GM23338 (cell line): ENCODE measurements around the gene KLC1. TPM values are rescaled to one million over a fixed set of nuclear protein-coding genes. Genes with fewer than 3 reads are reported as not detected.

Experiments used
- ATAC-seq: fragments of 200-7000 bp; cut with Tn5 transposase; 3 replicates; pipeline ENCODE4 v1.9.1; 2020
- DNase-seq: peaks from one replicate; pipeline ENCODE4 v3.0.0-alpha.2; 2015; ENCODE audit warnings: low spot score
- H2AFZ ChIP-seq: fragments of 200-600 bp; sonication (generic); 2 replicates; pipeline ENCODE4 v1.8.0; 2016; ENCODE audit warnings: antibody characterized with exemption, mild to moderate bottlenecking, moderate library complexity
- H3F3A ChIP-seq: fragments of 200-600 bp; sonication (generic); replicated peaks from 2 replicates; pipeline ENCODE4 v1.8.0; 2017; ENCODE audit warnings: antibody characterized with exemption, mixed run types, low read depth
- H3K27ac ChIP-seq: fragments of 200-600 bp; sonication (generic); 2 replicates; pipeline ENCODE4 v1.6.1; 2016; ENCODE audit warnings: low read depth
- H3K27me3 ChIP-seq: fragments of 200-600 bp; sonication (generic); 2 replicates; pipeline ENCODE4 v1.8.0; 2016; ENCODE audit warnings: mild to moderate bottlenecking, mixed run types, moderate library complexity; ENCODE audit not compliant: insufficient read depth
- H3K36me3 ChIP-seq: fragments of 200-600 bp; sonication (generic); 2 replicates; pipeline ENCODE4 v1.8.0; 2016; ENCODE audit warnings: mild to moderate bottlenecking; ENCODE audit not compliant: insufficient read depth
- H3K4me1 ChIP-seq: fragments of 200-600 bp; sonication (generic); 2 replicates; pipeline ENCODE4 v1.8.0; 2016; ENCODE audit warnings: mild to moderate bottlenecking, moderate library complexity; ENCODE audit not compliant: insufficient read depth
- H3K4me2 ChIP-seq: fragments of 200-600 bp; sonication (generic); 2 replicates; pipeline ENCODE4 v1.7.1; 2017; ENCODE audit warnings: mixed run types
- H3K4me3 ChIP-seq: fragments of 200-600 bp; sonication (generic); 2 replicates; pipeline ENCODE4 v1.6.1; 2016; ENCODE audit warnings: mixed run types
- H3K79me2 ChIP-seq: fragments of 200-600 bp; sonication (generic); replicated peaks from 2 replicates; pipeline ENCODE4 v1.8.0; 2017; ENCODE audit warnings: mild to moderate bottlenecking; ENCODE audit not compliant: insufficient read depth
- H3K9me2 ChIP-seq: fragments of 200-600 bp; sonication (generic); 2 replicates; pipeline ENCODE4 v1.8.0; 2017; ENCODE audit not compliant: insufficient read depth
- H4K20me1 ChIP-seq: fragments of 200-600 bp; sonication (generic); replicated peaks from 2 replicates; pipeline ENCODE4 v1.8.0; 2017; ENCODE audit warnings: mild to moderate bottlenecking; ENCODE audit not compliant: insufficient read depth
- H3K27ac Mint-ChIP-seq: 2 replicates; pipeline ENCODE4 v1.8.0; 2020; ENCODE audit warnings: inconsistent platforms, mild to moderate bottlenecking, moderate library complexity, mixed read lengths
- H3K27me3 Mint-ChIP-seq: 3 replicates; pipeline ENCODE4 v1.8.0; 2022; ENCODE audit warnings: low read depth, mild to moderate bottlenecking, moderate library complexity, mixed read lengths, inconsistent platforms; ENCODE audit not compliant: insufficient read depth, poor library complexity
- H3K36me3 Mint-ChIP-seq: 3 replicates; pipeline ENCODE4 v1.8.0; 2021; ENCODE audit warnings: low read depth, mild to moderate bottlenecking, inconsistent platforms, moderate library complexity, mixed read lengths
- H3K4me1 Mint-ChIP-seq: 3 replicates; pipeline ENCODE4 v1.8.0; 2020; ENCODE audit warnings: mild to moderate bottlenecking, inconsistent platforms, mixed read lengths
- H3K4me3 Mint-ChIP-seq: 3 replicates; pipeline ENCODE4 v1.8.0; 2021; ENCODE audit warnings: moderate library complexity, mild to moderate bottlenecking, inconsistent platforms, mixed read lengths
- H3K9me3 Mint-ChIP-seq: 3 replicates; pipeline ENCODE4 v1.8.0; 2020; ENCODE audit warnings: moderate library complexity, mild to moderate bottlenecking, inconsistent platforms, mixed read lengths
- NANOG ChIP-seq: IDR thresholded peaks from 2 replicates; pipeline ENCODE4 v1.6.1; 2016; ENCODE audit warnings: antibody characterized with exemption, borderline replicate concordance
- POLR2AphosphoS5 ChIP-seq: IDR thresholded peaks from 2 replicates; pipeline ENCODE4 v1.6.1; 2016; ENCODE audit warnings: antibody characterized with exemption, low read depth
- polyA plus RNA-seq: library from polyadenylated mRNA; unstranded; fragments of >200 nt; fragmentation: Nextera tagmentation; extraction: Ambion mirVana; gene quantifications from 2 replicates; pipeline ENCODE4 v1.2.1, GENCODE V29; 2016
- total RNA-seq: library from RNA; depleted of rRNA; stranded (reverse); fragments of >200 nt; shearing (Covaris generic); gene quantifications from 2 replicates; pipeline ENCODE4 v1.2.3, GENCODE V29; 2014
- TF ChIP-seq, protein P1 (sequence below): fragments of 250-450 bp; sonication (Bioruptor Pico); IDR thresholded peaks from 2 replicates; pipeline ENCODE4 v1.5.0; 2020; ENCODE audit warnings: mild to moderate bottlenecking, moderate library complexity
- TF ChIP-seq, protein P2 (sequence below): IDR thresholded peaks from one replicate; pipeline ENCODE4 v1.6.1; 2018; ENCODE audit warnings: antibody characterized with exemption; ENCODE audit not compliant: unreplicated experiment
- TF ChIP-seq, protein P3 (sequence below), 2 experiments: fragments of 200-600 bp in 1 of 2; sonication (generic) in 1 of 2; conservative IDR thresholded peaks; 2 replicates each; pipeline versions ENCODE4 v1.5.1 to v1.6.1; 2016 to 2017; ENCODE audit warnings: antibody characterized with exemption in 2 of 2, low read depth in 2 of 2, mild to moderate bottlenecking in 2 of 2, moderate library complexity in 1 of 2

KLC1 gene
- total and polyA plus RNA-seq, 2 experiments from 2014 or later: 165 to 308 TPM

DNA sequence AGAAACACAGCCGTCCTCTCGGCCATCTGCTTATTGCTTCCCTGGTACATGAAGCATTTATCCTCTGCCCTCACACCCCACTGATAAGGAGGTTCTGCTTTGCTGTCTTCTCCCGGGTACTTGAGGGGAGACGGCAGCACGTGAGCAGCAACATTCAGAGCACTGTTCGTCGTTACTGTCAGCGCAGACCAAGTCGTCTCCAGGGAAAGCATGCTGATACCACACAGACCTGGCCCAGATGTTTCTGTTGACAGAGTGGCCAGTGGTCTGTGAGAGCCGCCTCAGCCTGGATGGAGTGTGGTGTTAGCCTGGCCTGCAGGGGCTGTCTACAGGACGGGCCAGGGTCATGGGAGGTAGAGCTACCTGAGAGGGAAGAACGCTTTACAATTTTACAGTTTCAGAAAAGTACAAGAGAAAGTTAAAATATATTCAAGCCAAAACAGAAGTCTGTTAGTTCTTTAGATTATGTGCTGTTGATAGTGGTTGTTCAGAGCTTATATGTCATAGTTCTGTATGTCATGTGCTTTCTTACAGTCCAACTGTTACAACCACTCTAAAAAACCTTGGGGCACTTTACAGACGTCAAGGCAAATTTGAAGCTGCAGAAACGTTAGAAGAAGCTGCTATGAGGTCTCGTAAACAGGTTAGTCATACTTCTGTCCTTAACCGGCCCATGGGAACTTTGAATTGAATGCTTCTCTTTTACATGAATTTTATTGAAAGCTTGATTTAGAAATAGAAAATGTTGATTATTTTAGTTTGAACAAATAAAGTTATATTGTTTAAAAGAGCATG lies 48.1 kb downstream of the KLC1 start (continued):
- TF ChIP-seq, protein P1, sequence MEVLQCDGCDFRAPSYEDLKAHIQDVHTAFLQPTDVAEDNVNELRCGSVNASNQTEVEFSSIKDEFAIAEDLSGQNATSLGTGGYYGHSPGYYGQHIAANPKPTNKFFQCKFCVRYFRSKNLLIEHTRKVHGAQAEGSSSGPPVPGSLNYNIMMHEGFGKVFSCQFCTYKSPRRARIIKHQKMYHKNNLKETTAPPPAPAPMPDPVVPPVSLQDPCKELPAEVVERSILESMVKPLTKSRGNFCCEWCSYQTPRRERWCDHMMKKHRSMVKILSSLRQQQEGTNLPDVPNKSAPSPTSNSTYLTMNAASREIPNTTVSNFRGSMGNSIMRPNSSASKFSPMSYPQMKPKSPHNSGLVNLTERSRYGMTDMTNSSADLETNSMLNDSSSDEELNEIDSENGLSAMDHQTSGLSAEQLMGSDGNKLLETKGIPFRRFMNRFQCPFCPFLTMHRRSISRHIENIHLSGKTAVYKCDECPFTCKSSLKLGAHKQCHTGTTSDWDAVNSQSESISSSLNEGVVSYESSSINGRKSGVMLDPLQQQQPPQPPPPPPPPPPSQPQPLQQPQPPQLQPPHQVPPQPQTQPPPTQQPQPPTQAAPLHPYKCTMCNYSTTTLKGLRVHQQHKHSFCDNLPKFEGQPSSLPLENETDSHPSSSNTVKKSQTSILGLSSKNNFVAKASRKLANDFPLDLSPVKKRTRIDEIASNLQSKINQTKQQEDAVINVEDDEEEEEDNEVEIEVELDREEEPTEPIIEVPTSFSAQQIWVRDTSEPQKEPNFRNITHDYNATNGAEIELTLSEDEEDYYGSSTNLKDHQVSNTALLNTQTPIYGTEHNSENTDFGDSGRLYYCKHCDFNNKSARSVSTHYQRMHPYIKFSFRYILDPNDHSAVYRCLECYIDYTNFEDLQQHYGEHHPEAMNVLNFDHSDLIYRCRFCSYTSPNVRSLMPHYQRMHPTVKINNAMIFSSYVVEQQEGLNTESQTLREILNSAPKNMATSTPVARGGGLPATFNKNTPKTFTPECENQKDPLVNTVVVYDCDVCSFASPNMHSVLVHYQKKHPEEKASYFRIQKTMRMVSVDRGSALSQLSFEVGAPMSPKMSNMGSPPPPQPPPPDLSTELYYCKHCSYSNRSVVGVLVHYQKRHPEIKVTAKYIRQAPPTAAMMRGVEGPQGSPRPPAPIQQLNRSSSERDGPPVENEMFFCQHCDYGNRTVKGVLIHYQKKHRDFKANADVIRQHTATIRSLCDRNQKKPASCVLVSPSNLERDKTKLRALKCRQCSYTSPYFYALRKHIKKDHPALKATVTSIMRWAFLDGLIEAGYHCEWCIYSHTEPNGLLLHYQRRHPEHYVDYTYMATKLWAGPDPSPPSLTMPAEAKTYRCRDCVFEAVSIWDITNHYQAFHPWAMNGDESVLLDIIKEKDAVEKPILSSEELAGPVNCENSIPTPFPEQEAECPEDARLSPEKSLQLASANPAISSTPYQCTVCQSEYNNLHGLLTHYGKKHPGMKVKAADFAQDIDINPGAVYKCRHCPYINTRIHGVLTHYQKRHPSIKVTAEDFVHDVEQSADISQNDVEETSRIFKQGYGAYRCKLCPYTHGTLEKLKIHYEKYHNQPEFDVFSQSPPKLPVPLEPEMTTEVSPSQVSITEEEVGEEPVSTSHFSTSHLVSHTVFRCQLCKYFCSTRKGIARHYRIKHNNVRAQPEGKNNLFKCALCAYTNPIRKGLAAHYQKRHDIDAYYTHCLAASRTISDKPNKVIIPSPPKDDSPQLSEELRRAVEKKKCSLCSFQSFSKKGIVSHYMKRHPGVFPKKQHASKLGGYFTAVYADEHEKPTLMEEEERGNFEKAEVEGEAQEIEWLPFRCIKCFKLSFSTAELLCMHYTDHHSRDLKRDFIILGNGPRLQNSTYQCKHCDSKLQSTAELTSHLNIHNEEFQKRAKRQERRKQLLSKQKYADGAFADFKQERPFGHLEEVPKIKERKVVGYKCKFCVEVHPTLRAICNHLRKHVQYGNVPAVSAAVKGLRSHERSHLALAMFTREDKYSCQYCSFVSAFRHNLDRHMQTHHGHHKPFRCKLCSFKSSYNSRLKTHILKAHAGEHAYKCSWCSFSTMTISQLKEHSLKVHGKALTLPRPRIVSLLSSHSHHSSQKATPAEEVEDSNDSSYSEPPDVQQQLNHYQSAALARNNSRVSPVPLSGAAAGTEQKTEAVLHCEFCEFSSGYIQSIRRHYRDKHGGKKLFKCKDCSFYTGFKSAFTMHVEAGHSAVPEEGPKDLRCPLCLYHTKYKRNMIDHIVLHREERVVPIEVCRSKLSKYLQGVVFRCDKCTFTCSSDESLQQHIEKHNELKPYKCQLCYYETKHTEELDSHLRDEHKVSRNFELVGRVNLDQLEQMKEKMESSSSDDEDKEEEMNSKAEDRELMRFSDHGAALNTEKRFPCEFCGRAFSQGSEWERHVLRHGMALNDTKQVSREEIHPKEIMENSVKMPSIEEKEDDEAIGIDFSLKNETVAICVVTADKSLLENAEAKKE (CRISPR knock-in tag): no peak
- no peak for TF ChIP-seq POLR2AphosphoS5
- TF ChIP-seq, protein P2, sequence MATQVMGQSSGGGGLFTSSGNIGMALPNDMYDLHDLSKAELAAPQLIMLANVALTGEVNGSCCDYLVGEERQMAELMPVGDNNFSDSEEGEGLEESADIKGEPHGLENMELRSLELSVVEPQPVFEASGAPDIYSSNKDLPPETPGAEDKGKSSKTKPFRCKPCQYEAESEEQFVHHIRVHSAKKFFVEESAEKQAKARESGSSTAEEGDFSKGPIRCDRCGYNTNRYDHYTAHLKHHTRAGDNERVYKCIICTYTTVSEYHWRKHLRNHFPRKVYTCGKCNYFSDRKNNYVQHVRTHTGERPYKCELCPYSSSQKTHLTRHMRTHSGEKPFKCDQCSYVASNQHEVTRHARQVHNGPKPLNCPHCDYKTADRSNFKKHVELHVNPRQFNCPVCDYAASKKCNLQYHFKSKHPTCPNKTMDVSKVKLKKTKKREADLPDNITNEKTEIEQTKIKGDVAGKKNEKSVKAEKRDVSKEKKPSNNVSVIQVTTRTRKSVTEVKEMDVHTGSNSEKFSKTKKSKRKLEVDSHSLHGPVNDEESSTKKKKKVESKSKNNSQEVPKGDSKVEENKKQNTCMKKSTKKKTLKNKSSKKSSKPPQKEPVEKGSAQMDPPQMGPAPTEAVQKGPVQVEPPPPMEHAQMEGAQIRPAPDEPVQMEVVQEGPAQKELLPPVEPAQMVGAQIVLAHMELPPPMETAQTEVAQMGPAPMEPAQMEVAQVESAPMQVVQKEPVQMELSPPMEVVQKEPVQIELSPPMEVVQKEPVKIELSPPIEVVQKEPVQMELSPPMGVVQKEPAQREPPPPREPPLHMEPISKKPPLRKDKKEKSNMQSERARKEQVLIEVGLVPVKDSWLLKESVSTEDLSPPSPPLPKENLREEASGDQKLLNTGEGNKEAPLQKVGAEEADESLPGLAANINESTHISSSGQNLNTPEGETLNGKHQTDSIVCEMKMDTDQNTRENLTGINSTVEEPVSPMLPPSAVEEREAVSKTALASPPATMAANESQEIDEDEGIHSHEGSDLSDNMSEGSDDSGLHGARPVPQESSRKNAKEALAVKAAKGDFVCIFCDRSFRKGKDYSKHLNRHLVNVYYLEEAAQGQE: no peak

DNA sequence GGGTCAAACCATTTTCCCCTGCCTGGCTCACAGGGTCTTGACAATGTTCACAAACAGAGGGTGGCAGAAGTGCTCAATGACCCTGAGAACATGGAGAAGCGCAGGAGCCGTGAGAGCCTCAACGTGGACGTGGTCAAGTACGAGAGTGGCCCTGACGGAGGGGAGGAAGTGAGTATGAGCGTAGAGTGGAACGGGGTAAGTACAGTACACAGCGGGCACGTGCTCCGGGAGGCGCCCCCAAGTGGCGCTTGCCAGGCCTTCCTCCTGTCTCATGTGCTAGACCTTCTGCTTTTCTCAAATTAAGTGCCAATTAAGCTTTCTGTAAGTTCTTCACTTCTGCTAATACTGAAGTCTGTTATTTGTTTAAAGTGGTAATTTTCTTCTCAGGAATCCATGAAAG lies 50.3 kb downstream of the KLC1 start:
- Mint-ChIP-seq H3K4me3 (no peak overlapping the region), H3K27ac (no peak overlapping the region), H3K27me3 (peaks cover 11% of the 10 kb centered on the region), H3K36me3 (peaks cover 73% of the 10 kb centered on the region), H3K9me3 (no peaks in the 10 kb centered on the region; the same call in 2 of the 3 replicates), H3K4me1 (no peaks in the 10 kb centered on the region)
- Histone ChIP-seq H3F3A (peaks cover 18% of the 10 kb centered on the region), H3K27ac (no peak overlapping the region), H3K9me2 (no peaks in the 10 kb centered on the region), H3K79me2 (0 out of 2 replicates have a peak, but pooled peaks cover 8% of the 10 kb centered on the region), H3K4me3 (no peak overlapping the region), H3K4me2 (no peak overlapping the region), H3K36me3 (peaks cover 71% of the 10 kb centered on the region), H3K27me3 (no peaks in the 10 kb centered on the region), H3K4me1 (no peaks in the 10 kb centered on the region), H2AFZ (no peak overlapping the region), H4K20me1 (peaks cover 29% of the 10 kb centered on the region)
- TF ChIP-seq, protein P3, sequence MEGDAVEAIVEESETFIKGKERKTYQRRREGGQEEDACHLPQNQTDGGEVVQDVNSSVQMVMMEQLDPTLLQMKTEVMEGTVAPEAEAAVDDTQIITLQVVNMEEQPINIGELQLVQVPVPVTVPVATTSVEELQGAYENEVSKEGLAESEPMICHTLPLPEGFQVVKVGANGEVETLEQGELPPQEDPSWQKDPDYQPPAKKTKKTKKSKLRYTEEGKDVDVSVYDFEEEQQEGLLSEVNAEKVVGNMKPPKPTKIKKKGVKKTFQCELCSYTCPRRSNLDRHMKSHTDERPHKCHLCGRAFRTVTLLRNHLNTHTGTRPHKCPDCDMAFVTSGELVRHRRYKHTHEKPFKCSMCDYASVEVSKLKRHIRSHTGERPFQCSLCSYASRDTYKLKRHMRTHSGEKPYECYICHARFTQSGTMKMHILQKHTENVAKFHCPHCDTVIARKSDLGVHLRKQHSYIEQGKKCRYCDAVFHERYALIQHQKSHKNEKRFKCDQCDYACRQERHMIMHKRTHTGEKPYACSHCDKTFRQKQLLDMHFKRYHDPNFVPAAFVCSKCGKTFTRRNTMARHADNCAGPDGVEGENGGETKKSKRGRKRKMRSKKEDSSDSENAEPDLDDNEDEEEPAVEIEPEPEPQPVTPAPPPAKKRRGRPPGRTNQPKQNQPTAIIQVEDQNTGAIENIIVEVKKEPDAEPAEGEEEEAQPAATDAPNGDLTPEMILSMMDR (conservative IDR thresholded peaks at IDR 0.05; ENCODE audit: low read depth in 2 of 2): peak; percentile 65 to 69
- TF ChIP-seq NANOG: no peak
- ATAC-seq (peak; percentile 97), DNase-seq (peak; percentile 62)
